GM19099 (cell line): Measurements from ENCODE around the gene FOXN1.

Source experiments
- POLR2A ChIP-seq: IDR thresholded peaks from 3 replicates; pipeline ENCODE4 v1.6.1; 2011; ENCODE audit warnings: low read depth; ENCODE audit not compliant: insufficient read length; ENCODE audit errors: extremely low read depth

Gene FOXN1

GRCh38 chr17:28507567-28508203 is 1.5 kb downstream of the FOXN1 start:
- TF ChIP-seq POLR2A: no peak

- TF ChIP-seq POLR2A: no peak
These were observed 2.1 kb downstream of the FOXN1 start for GRCh38 chr17:28508211-28508724.

GRCh38 chr17:28509789-28510188 is 3.6 kb downstream of the FOXN1 start:
- no peak for TF ChIP-seq POLR2A

- no peak for TF ChIP-seq POLR2A
These were observed 5.8 kb downstream of the FOXN1 start for GRCh38 chr17:28511858-28512461.

- TF ChIP-seq POLR2A: no peak
These were observed 7.3 kb downstream of the FOXN1 start for GRCh38 chr17:28513476-28513875.

- no peak for TF ChIP-seq POLR2A
These were observed 8.4 kb downstream of the FOXN1 start for GRCh38 chr17:28514561-28515002.

GRCh38 chr17:28515518-28515917 is 9.4 kb downstream of the FOXN1 start:
- no peak for TF ChIP-seq POLR2A

GRCh38 chr17:28518132-28518531 is 12.0 kb downstream of the FOXN1 start:
- no peak for TF ChIP-seq POLR2A

GRCh38 chr17:28518578-28518977 is 12.4 kb downstream of the FOXN1 start:
- no peak for TF ChIP-seq POLR2A

GRCh38 chr17:28519236-28519635 is 13.1 kb downstream of the FOXN1 start:
- TF ChIP-seq POLR2A: no peak

- no peak for TF ChIP-seq POLR2A
These were observed 14.5 kb downstream of the FOXN1 start for GRCh38 chr17:28520687-28521086.

GRCh38 chr17:28521311-28522085 is 15.3 kb downstream of the FOXN1 start:
- no peak for TF ChIP-seq POLR2A

GRCh38 chr17:28523186-28523585 is 17.0 kb downstream of the FOXN1 start:
- TF ChIP-seq POLR2A: no peak

GRCh38 chr17:28523876-28524275 is 17.7 kb downstream of the FOXN1 start:
- no peak for TF ChIP-seq POLR2A

- no peak for TF ChIP-seq POLR2A
These were observed 18.6 kb downstream of the FOXN1 start for GRCh38 chr17:28524476-28525424.

GRCh38 chr17:28526381-28526780 is 20.2 kb downstream of the FOXN1 start:
- no peak for TF ChIP-seq POLR2A
